GM12878 (cell line): Measurements from ENCODE around the gene SCNN1A. TPM values are rescaled to one million over a fixed set of nuclear protein-coding genes. Genes with fewer than 3 reads are reported as not detected.

Source experiments
- ATAC-seq: fragments of 200-7000 bp; cut with Tn5 transposase; 3 replicates; pipeline ENCODE4 v1.9.1; 2020; ENCODE audit warnings: mild to moderate bottlenecking, moderate library complexity
- BruUV-seq: library from RNA; stranded (reverse); fragments of 400-500 nt; replicated peaks from 2 replicates; lab custom pipeline; 2021; lab: Mats Ljungman, UMichigan
- CTCF ChIA-PET: fragments of 300-600 bp; sonication (Branson Sonifier 250); formaldehyde crosslinking; extraction: SDS; loops from one replicate; lab custom pipeline; 2021; ENCODE audit warnings: inconsistent platforms; lab: Yijun Ruan, JAX
- POLR2A ChIA-PET: fragments of 350-600 bp; formaldehyde crosslinking; extraction: SDS; loops from one replicate; lab custom pipeline; 2021; ENCODE audit warnings: inconsistent platforms; lab: Charles Lee
- RAD21 ChIA-PET: fragments of 300-600 bp; sonication (Branson Sonifier 250); formaldehyde crosslinking; loops from one replicate; lab custom pipeline; 2023; ENCODE audit warnings: antibody characterized with exemption; ENCODE audit not compliant: unreplicated experiment; lab: Charles Lee
- SMC1A ChIA-PET: fragments of 300-600 bp; sonication (Branson Sonifier 250); formaldehyde crosslinking; loops from one replicate; lab custom pipeline; 2023; ENCODE audit not compliant: unreplicated experiment, uncharacterized antibody; lab: Charles Lee
- DNase-seq: peaks from one replicate; pipeline ENCODE4 v3.0.0-alpha.2; 2011; ENCODE audit warnings: low read depth, low spot score
- FAIRE-seq: peaks from 3 replicates; lab custom pipeline; 2011; peaks lifted over from hg19 to GRCh38; lab: Jason Lieb, UNC
- H2AFZ ChIP-seq: 2 replicates; pipeline ENCODE4 v1.6.0; 2011; ENCODE audit warnings: low read depth, low read length, control low read depth; ENCODE audit not compliant: control insufficient read depth
- H3K27ac ChIP-seq: 2 replicates; pipeline ENCODE4 v1.5.1; 2011; ENCODE audit warnings: control low read depth; ENCODE audit not compliant: control insufficient read depth, insufficient read depth
- H3K27me3 ChIP-seq, 2 experiments: replicated peaks in 1 of 2; 2 replicates each; pipeline versions ENCODE4 v1.6.0 to v1.6.1; 2011; ENCODE audit warnings: low read length in 1 of 2; ENCODE audit not compliant: control insufficient read depth in 2 of 2, insufficient read depth in 2 of 2
- H3K36me3 ChIP-seq, 2 experiments: 2 replicates each; pipeline ENCODE4 v1.5.1; 2011; ENCODE audit warnings: low read length in 1 of 2; ENCODE audit not compliant: control insufficient read depth in 2 of 2, insufficient read depth in 2 of 2
- H3K4me1 ChIP-seq: 2 replicates; pipeline ENCODE4 v1.6.1; 2011; ENCODE audit warnings: mild to moderate bottlenecking, low read length, moderate library complexity, mixed read lengths; ENCODE audit not compliant: control insufficient read depth, insufficient read depth
- H3K4me2 ChIP-seq: 2 replicates; pipeline ENCODE4 v1.6.0; 2011; ENCODE audit warnings: control low read depth; ENCODE audit not compliant: control insufficient read depth, insufficient read depth
- H3K4me3 ChIP-seq: fragments of 200-600 bp; sonication (generic); 2 replicates; pipeline ENCODE4 v1.5.1; 2016
- H3K79me2 ChIP-seq: 2 replicates; pipeline ENCODE4 v1.6.0; 2011; ENCODE audit warnings: low read length; ENCODE audit not compliant: control insufficient read depth, insufficient read depth
- H3K9ac ChIP-seq: 2 replicates; pipeline ENCODE4 v1.8.0; 2011; ENCODE audit warnings: low read length, control low read depth, mixed read lengths; ENCODE audit not compliant: control insufficient read depth, insufficient read depth
- H3K9me3 ChIP-seq: replicated peaks from 3 replicates; pipeline ENCODE4 v1.5.1; 2011; ENCODE audit warnings: mild to moderate bottlenecking, low read length; ENCODE audit not compliant: control insufficient read depth, insufficient read depth
- H4K20me1 ChIP-seq: 2 replicates; pipeline ENCODE4 v1.6.0; 2011; ENCODE audit not compliant: control insufficient read depth, insufficient read depth
- ASH2L ChIP-seq: fragments of 300-600, 200-600 bp; sonication (generic); IDR thresholded peaks from 2 replicates; pipeline ENCODE4 v1.6.1; 2017; ENCODE audit warnings: low read depth, mild to moderate bottlenecking, borderline replicate concordance
- CTCF ChIP-seq, 3 experiments: IDR thresholded peaks in 2 of 3; conservative IDR thresholded peaks in 1 of 3; 2 replicates each; pipeline ENCODE4 v1.5.1; 2011; ENCODE audit warnings: low read depth in 3 of 3, low read length in 3 of 3, mild to moderate bottlenecking in 3 of 3, control low read depth in 2 of 3, moderate library complexity in 2 of 3, inconsistent platforms in 1 of 3, mixed read lengths in 1 of 3; ENCODE audit not compliant: control insufficient read depth in 2 of 3, insufficient read depth in 1 of 3; ENCODE audit errors: extremely low read depth in 1 of 3
- HDGF ChIP-seq: fragments of 450-650 bp; IDR thresholded peaks from 2 replicates; pipeline ENCODE4 v1.6.1; 2016; ENCODE audit warnings: antibody characterized with exemption
- IRF4 ChIP-seq: IDR thresholded peaks from 2 replicates; pipeline ENCODE4 v1.6.1; 2011; ENCODE audit warnings: low read depth, low read length
- KAT2A ChIP-seq: conservative IDR thresholded peaks from 2 replicates; pipeline ENCODE4 v1.6.1; 2011; ENCODE audit warnings: low read depth, low read length; ENCODE audit not compliant: control insufficient read depth
- MEF2B ChIP-seq: fragments of 450-650 bp; IDR thresholded peaks from 2 replicates; pipeline ENCODE4 v1.6.1; 2018; ENCODE audit warnings: mild to moderate bottlenecking, moderate library complexity; ENCODE audit not compliant: partially characterized antibody, poor library complexity, severe bottlenecking
- PAX5 ChIP-seq: IDR thresholded peaks from 2 replicates; pipeline ENCODE4 v1.6.1; 2011; ENCODE audit warnings: low read depth, low read length, borderline replicate concordance
- POLR2A ChIP-seq: IDR thresholded peaks from 2 replicates; pipeline ENCODE4 v1.6.1; 2011; ENCODE audit warnings: low read depth, mild to moderate bottlenecking, low read length
- RELA ChIP-seq: fragments of 450-650 bp; IDR thresholded peaks from 2 replicates; pipeline ENCODE4 v1.8.0; 2014; ENCODE audit warnings: borderline replicate concordance; ENCODE audit not compliant: partially characterized antibody
- RFX5 ChIP-seq: IDR thresholded peaks from 2 replicates; pipeline ENCODE4 v1.6.1; 2011; ENCODE audit warnings: low read depth, low read length, improper control_type of control experiment
- SMC3 ChIP-seq: IDR thresholded peaks from 2 replicates; pipeline ENCODE4 v1.6.1; 2011; ENCODE audit warnings: low read length, improper control_type of control experiment, borderline replicate concordance
- STAT1 ChIP-seq: fragments of 450-650 bp; conservative IDR thresholded peaks from 2 replicates; pipeline ENCODE4 v1.6.1; 2014; ENCODE audit warnings: antibody characterized with exemption, mild to moderate bottlenecking
- ZNF207 ChIP-seq: fragments of 450-650 bp; IDR thresholded peaks from 2 replicates; pipeline ENCODE4 v1.6.1; 2014; ENCODE audit warnings: antibody characterized with exemption, mild to moderate bottlenecking, borderline replicate concordance
- WGBS: methylation state at CpG from one replicate; pipeline ENCODE4 v1.1.6; 2016; ENCODE audit warnings: low lambda C conversion rate; ENCODE audit not compliant: insufficient replicate concordance, insufficient coverage; ENCODE audit errors: missing lambda C conversion rate; 5-methylcytosine and 5-hydroxymethylcytosine counted together
- in situ Hi-C: fragments of 300-500 bp; cut with MboI; formaldehyde crosslinking; loops from 9 replicates; pipeline ENCODE4 v1.14.3; 2018; ENCODE audit warnings: mixed read lengths
- intact Hi-C: fragments of 100-400 bp; cut with micrococcal nuclease; formaldehyde crosslinking; loops from one replicate; pipeline ENCODE4 v1.14.2; 2022; ENCODE audit not compliant: unreplicated experiment
- polyA plus RNA-seq, 11 experiments: library from polyadenylated mRNA; depleted of rRNA in 4 of 11; unstranded in 6 of 11; stranded (reverse) in 5 of 11; fragments of >200 nt; fragmentation: Nextera tagmentation in 4 of 11; fragmentation: Illumina TruSeq in 1 of 11; extraction: Ambion mirVana in 4 of 11; extraction: Trizol in 1 of 11; gene quantifications; 1 replicate in 1 of 11; 2 replicates in 10 of 11; pipeline versions ENCODE4 v1.2.1 to v1.2.3, GENCODE V29; 2011 to 2016; ENCODE audit warnings: inconsistent platforms in 2 of 11, missing spikeins in 2 of 11, low read depth in 1 of 11
- total RNA-seq, 4 experiments: library from RNA; depleted of rRNA in 3 of 4; stranded (reverse); fragments of >200 nt in 3 of 4; fragmentation: Illumina TruSeq in 1 of 4; extraction: Trizol in 1 of 4; gene quantifications; 2 replicates each; pipeline versions ENCODE4 v1.2.1 to v1.2.3, GENCODE V29; 2013 to 2021

SCNN1A gene
- total and polyA plus RNA-seq, 10 of the 15 experiments (the other 5 are each of a cell fraction or from before 2014, with no cell fraction given): 0.14 to 0.69 TPM; not detected in 8

GRCh38 chr12:6424008-6424347 is 48.6 kb upstream of the SCNN1A start:
- Histone ChIP-seq H3K9ac (peak overlapping the region; percentile 56), H3K79me2 (peaks cover 3% of the 10 kb centered on the region), H3K36me3 (no peaks in the 10 kb centered on the region), H3K4me1 (peaks cover 47% of the 10 kb centered on the region), H3K9me3 (no peaks in the 10 kb centered on the region), H3K4me3 (no peak overlapping the region), H3K27me3 (no peaks in the 10 kb centered on the region; a peak in 1 of 4 replicates), H4K20me1 (no peaks in the 10 kb centered on the region), H2AFZ (peak overlapping the region; percentile 87), H3K4me2 (peak overlapping the region; percentile 73), H3K27ac (peak overlapping the region; percentile 61)
- RAD21 ChIA-PET: interaction anchor here (0.9 to 7.6 kb wide), 15 partner anchors 22 to 265 kb away, joined by 3 to 151 read pairs (median 9); partner anchors contain the start of genes CD27, MRPL51, NOP2 and TAPBPL
- SMC1A ChIA-PET: interaction anchor here (0.7 to 8.1 kb wide), 29 partner anchors 9 to 181 kb away, joined by 3 to 211 read pairs (median 5); partner anchors contain the start of genes CD27, GAPDH, MRPL51 and TAPBPL
- intact Hi-C loops (loop anchor here (5.0 kb wide), 1 partner anchor 87 kb away; no protein-coding TSS in a partner anchor), in situ Hi-C loops (no loop called here)
- no peak; the same call in 1 of the 3 replicates for ATAC-seq
- POLR2A ChIA-PET: interaction anchor here (0.6 to 7.3 kb wide), 9 partner anchors 21 to 254 kb away, joined by 3 to 134 read pairs (median 4); partner anchors contain the start of genes CD27, TAPBPL and VAMP1
- BruUV-seq: no TSS peak
- peak; percentile 79; the same call in 1 of the 2 replicates for TF ChIP-seq HDGF
- TF ChIP-seq RFX5: no peak
- 0 out of 2 replicates have a peak, but pooled peaks have one; percentile 24 for TF ChIP-seq ZNF207
- 35% methylated on average over 6 of the region's 6 CpGs for WGBS
- CTCF ChIA-PET: interaction anchor here (0.7 to 8.1 kb wide), 36 partner anchors 8 to 265 kb away, joined by 3 to 240 read pairs (median 4); partner anchors contain the start of genes CD27, GAPDH, MRPL51 and TAPBPL
- no peak for DNase-seq
- FAIRE-seq: no peak

GRCh38 chr12:6423267-6424007 is 48.1 kb upstream of the SCNN1A start:
- peak; percentile 94 for FAIRE-seq
- BruUV-seq: no TSS peak
- POLR2A ChIA-PET: interaction anchor here (0.6 to 7.3 kb wide), 10 partner anchors 22 to 320 kb away, joined by 3 to 134 read pairs (median 4); partner anchors contain the start of genes CD27, TAPBPL and VAMP1
- TF ChIP-seq KAT2A (no peak), CTCF (IDR thresholded peaks at IDR 0.05 in 2 of 3, conservative IDR thresholded peaks at IDR 0.05 in 1 of 3; ENCODE audit: control insufficient read depth in 2 of 3, extremely low read depth in 1 of 3, insufficient read depth in 1 of 3, low read depth in 3 of 3, low read length in 3 of 3) (peak; percentile 80 to 95 (median 87); a peak in 5 of 6 replicates), IRF4 (0 out of 2 replicates have a peak, but pooled peaks have one; percentile 33), STAT1 (0 out of 2 replicates have a peak, but pooled peaks have one; percentile 57), MEF2B (peak; percentile 57), RELA (no peak), PAX5 (peak; percentile 77; the same call in 1 of the 2 replicates), SMC3 (peak; percentile 99), ASH2L (no peak), POLR2A (no peak)

More at GRCh38 chr12:6423267-6424007, 48.1 kb upstream of the SCNN1A start:
- H3K79me2 ChIP-seq: peaks cover 3% of the 10 kb centered on the region
- H3K4me3 ChIP-seq: no peak overlapping the region
- no peaks in the 10 kb centered on the region for H3K36me3 ChIP-seq
- ChIA-PET RAD21 (interaction anchor here (0.7 to 7.6 kb wide), 16 partner anchors 22 to 266 kb away, joined by 3 to 151 read pairs (median 9); partner anchors contain the start of genes CD27, MRPL51, NOP2 and TAPBPL), CTCF (interaction anchor here (0.6 to 8.1 kb wide), 37 partner anchors 9 to 435 kb away, joined by 3 to 240 read pairs (median 4); partner anchors contain the start of genes CD27, GAPDH, MRPL51 and TAPBPL), SMC1A (interaction anchor here (0.7 to 8.1 kb wide), 28 partner anchors 11 to 181 kb away, joined by 3 to 211 read pairs (median 5); partner anchors contain the start of genes CD27, GAPDH, MRPL51 and TAPBPL)
- ATAC-seq: peak; percentile 70
- H3K9me3 ChIP-seq: no peaks in the 10 kb centered on the region
- in situ Hi-C loops: no loop called here
- peaks cover 44% of the 10 kb centered on the region for H3K4me1 ChIP-seq
- H3K27ac ChIP-seq: peak overlapping the region; percentile 61
- peak overlapping the region; percentile 73 for H3K4me2 ChIP-seq
- peak overlapping the region; percentile 56 for H3K9ac ChIP-seq
- WGBS: 11% methylated on average over 9 of the region's 9 CpGs
- no peaks in the 10 kb centered on the region for H4K20me1 ChIP-seq
- H3K27me3 ChIP-seq: no peaks in the 10 kb centered on the region; a peak in 1 of 4 replicates
- peak overlapping the region; percentile 87 for H2AFZ ChIP-seq
- DNase-seq: no peak
- intact Hi-C loops: loop anchor here (1.0 to 5.0 kb wide), 6 partner anchors 42 to 133 kb away; partner anchors contain the start of genes IFFO1 and MRPL51
